ENCODE data around the gene CDH26.

- TF ChIP-seq CTCF (IDR thresholded peaks at IDR 0.05; ENCODE audit: insufficient read depth, low read length) (no peak), POLR2AphosphoS5 (IDR thresholded peaks at IDR 0.05; ENCODE audit: low read depth) (no peak)
Observed at GRCh38 chr20:59947376-59947775, 10.8 kb upstream of the CDH26 start.
